C4-2B (cell line): ENCODE data around the gene OSBPL3.

Experiments
- CTCF ChIP-seq: fragments of 450-650 bp; conservative IDR thresholded peaks from 2 replicates; pipeline ENCODE4 v1.5.1; 2017; ENCODE audit warnings: mild to moderate bottlenecking
- ZFX ChIP-seq: fragments of 450-650 bp; IDR thresholded peaks from 2 replicates; pipeline ENCODE4 v1.6.1; 2017

GRCh38 chr7:24945899-24946298 lies 34.1 kb downstream of the OSBPL3 start:
- TF ChIP-seq CTCF (no peak), ZFX (no peak)
